Neural cell (in vitro differentiated cells): Measurements from ENCODE around the gene FUT8. TPM values are rescaled to one million over a fixed set of nuclear protein-coding genes. Genes with fewer than 3 reads are reported as not detected.

Experiments
- H2AFZ ChIP-seq: fragments of 200-600, 300-800 bp; sonication (generic), shearing (Covaris generic); 2 replicates; pipeline ENCODE4 v1.6.0; 2014; ENCODE audit warnings: low read depth, mild to moderate bottlenecking, antibody characterized with exemption, low read length, moderate library complexity
- H3F3A ChIP-seq: fragments of 200-600 bp; shearing (Covaris generic); 2 replicates; pipeline ENCODE4 v1.6.1; 2016; ENCODE audit warnings: mild to moderate bottlenecking, moderate library complexity, mixed read lengths, antibody characterized with exemption, low read length; ENCODE audit not compliant: insufficient read depth, poor library complexity, severe bottlenecking
- H3K27ac ChIP-seq: fragments of 200-600, 300-800 bp; sonication (generic), shearing (Covaris generic); 2 replicates; pipeline ENCODE4 v1.5.1; 2014; ENCODE audit warnings: mild to moderate bottlenecking, low read length, moderate library complexity
- H3K27me3 ChIP-seq: fragments of 300-800, 200-600 bp; sonication (generic), shearing (Covaris generic); 2 replicates; pipeline ENCODE4 v1.6.0; 2014; ENCODE audit warnings: mild to moderate bottlenecking, low read depth, low read length, moderate library complexity; ENCODE audit not compliant: insufficient read depth
- H3K36me3 ChIP-seq: fragments of 300-800, 200-600 bp; sonication (generic), shearing (Covaris generic); 2 replicates; pipeline ENCODE4 v1.5.1; 2014; ENCODE audit warnings: mild to moderate bottlenecking, antibody characterized with exemption, low read length, moderate library complexity; ENCODE audit not compliant: insufficient read depth
- H3K4me2 ChIP-seq: fragments of 300-800, 200-600 bp; sonication (generic), shearing (Covaris generic); 2 replicates; pipeline ENCODE4 v1.6.0; 2014; ENCODE audit warnings: mild to moderate bottlenecking, low read length
- H3K4me3 ChIP-seq: fragments of 300-800, 200-600 bp; sonication (generic), shearing (Covaris generic); 2 replicates; pipeline ENCODE4 v1.5.1; 2014; ENCODE audit warnings: mild to moderate bottlenecking, low read length, moderate library complexity
- H3K79me2 ChIP-seq: fragments of 200-600 bp; shearing (Covaris generic); replicated peaks from 2 replicates; pipeline ENCODE4 v1.6.0; 2014; ENCODE audit warnings: mild to moderate bottlenecking, low read length, moderate library complexity; ENCODE audit not compliant: insufficient read depth
- H3K9ac ChIP-seq: fragments of 300-800, 200-600 bp; sonication (generic), shearing (Covaris generic); 2 replicates; pipeline ENCODE4 v1.6.1; 2016; ENCODE audit warnings: mild to moderate bottlenecking, low read length, mixed read lengths
- H3K9me2 ChIP-seq: fragments of 200-600 bp; shearing (Covaris generic); 2 replicates; pipeline ENCODE4 v1.6.1; 2016; ENCODE audit warnings: mild to moderate bottlenecking, low read length, mixed read lengths; ENCODE audit not compliant: insufficient read depth
- H3K9me3 ChIP-seq: fragments of 200-600, 300-800 bp; sonication (generic), shearing (Covaris generic); 2 replicates; pipeline ENCODE4 v1.6.1; 2016; ENCODE audit warnings: mild to moderate bottlenecking, mixed run types, low read length, moderate library complexity, mixed read lengths
- H4K20me1 ChIP-seq: fragments of 200-600 bp; shearing (Covaris generic); 2 replicates; pipeline ENCODE4 v1.6.1; 2016; ENCODE audit warnings: mild to moderate bottlenecking, mixed run types; ENCODE audit not compliant: insufficient read depth
- EP300 ChIP-seq: fragments of 450-650 bp; conservative IDR thresholded peaks from 2 replicates; pipeline ENCODE4 v1.6.1; 2014; ENCODE audit warnings: antibody characterized with exemption, mild to moderate bottlenecking, moderate library complexity; ENCODE audit not compliant: poor library complexity, severe bottlenecking
- EZH2 ChIP-seq: fragments of 200-600, 300-800 bp; shearing (Covaris generic), sonication (generic); IDR thresholded peaks from 2 replicates; pipeline ENCODE4 v1.6.1; 2014; ENCODE audit warnings: antibody characterized with exemption, low read length, borderline replicate concordance, mild to moderate bottlenecking; ENCODE audit not compliant: insufficient read depth, poor library complexity, severe bottlenecking
- MXI1 ChIP-seq: fragments of 450-650 bp; conservative IDR thresholded peaks from 2 replicates; pipeline ENCODE4 v1.6.1; 2014; ENCODE audit warnings: antibody characterized with exemption, mild to moderate bottlenecking; ENCODE audit not compliant: poor library complexity, severe bottlenecking
- POLR2AphosphoS5 ChIP-seq: IDR thresholded peaks from 2 replicates; pipeline ENCODE4 v1.6.1; 2012
- RAD21 ChIP-seq: fragments of 450-650 bp; conservative IDR thresholded peaks from 2 replicates; pipeline ENCODE4 v1.6.1; 2014; ENCODE audit warnings: antibody characterized with exemption, mild to moderate bottlenecking, moderate library complexity
- SMC3 ChIP-seq: fragments of 450-650 bp; conservative IDR thresholded peaks from 2 replicates; pipeline ENCODE4 v1.6.1; 2014; ENCODE audit warnings: antibody characterized with exemption, mild to moderate bottlenecking, moderate library complexity; ENCODE audit not compliant: poor library complexity
- TAF1 ChIP-seq: IDR thresholded peaks from 2 replicates; pipeline ENCODE4 v1.6.1; 2012; ENCODE audit warnings: low read depth
- polyA plus RNA-seq: library from polyadenylated mRNA; depleted of rRNA; stranded (reverse); fragments of >200 nt; gene quantifications from 2 replicates; pipeline ENCODE4 v1.2.3, GENCODE V29; 2014
- TF ChIP-seq, protein P1 (sequence below): IDR thresholded peaks from 2 replicates; pipeline ENCODE4 v1.6.1; 2012; ENCODE audit warnings: borderline replicate concordance
- TF ChIP-seq, protein P2 (sequence below): fragments of 450-650 bp; IDR thresholded peaks from 2 replicates; pipeline ENCODE4 v1.5.1; 2014; ENCODE audit warnings: antibody characterized with exemption, mild to moderate bottlenecking, moderate library complexity; ENCODE audit not compliant: poor library complexity, severe bottlenecking

The FUT8 gene
- polyA plus RNA-seq, 1 donor from 2014 or later = 72.8 TPM

- H3K9me3 ChIP-seq = no peaks in the 10 kb centered on the region
- no peaks in the 10 kb centered on the region for H3K9me2 ChIP-seq
- no peaks in the 10 kb centered on the region for H3K36me3 ChIP-seq
- H3K79me2 ChIP-seq = no peaks in the 10 kb centered on the region
- H3F3A ChIP-seq = no peaks in the 10 kb centered on the region
- H2AFZ ChIP-seq = no peak overlapping the region
- no peaks in the 10 kb centered on the region for H4K20me1 ChIP-seq
- H3K9ac ChIP-seq = no peak overlapping the region
- no peak overlapping the region for H3K4me2 ChIP-seq
- H3K27me3 ChIP-seq = no peaks in the 10 kb centered on the region
- H3K27ac ChIP-seq = no peak overlapping the region
- H3K4me3 ChIP-seq = no peak overlapping the region
- TF ChIP-seq MXI1 = no peak
- TF ChIP-seq EP300 = no peak
- no peak for TF ChIP-seq RAD21
- TF ChIP-seq EZH2 = no peak
Observed at GRCh38 chr14:65745396-65746190, 333.1 kb downstream of the FUT8 start.

DNA sequence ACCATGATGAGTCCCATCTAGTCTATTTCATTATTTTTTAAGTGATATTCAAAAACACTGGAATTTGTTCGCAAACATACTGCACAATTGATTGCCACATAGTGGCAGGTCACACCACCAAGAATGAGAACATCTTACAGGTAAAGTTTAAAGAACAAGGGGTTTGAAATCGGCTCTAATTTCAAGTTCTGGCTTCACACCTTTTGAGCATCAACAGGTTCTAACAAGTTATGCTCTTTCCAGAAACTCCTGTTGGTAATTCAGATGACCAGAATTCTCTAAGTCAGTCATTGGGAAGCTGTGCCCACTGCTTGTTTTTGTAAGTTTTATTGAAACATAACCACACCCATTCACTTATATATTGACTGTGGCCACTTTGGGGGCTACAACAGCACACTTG is 336.3 kb downstream of the FUT8 start:
- Histone ChIP-seq H3K79me2 (no peaks in the 10 kb centered on the region), H3K27ac (no peak overlapping the region), H3K4me2 (no peak overlapping the region), H3K4me3 (no peak overlapping the region), H2AFZ (no peak overlapping the region), H3K27me3 (no peaks in the 10 kb centered on the region), H3K9me2 (no peaks in the 10 kb centered on the region), H3K9ac (no peak overlapping the region), H4K20me1 (no peaks in the 10 kb centered on the region), H3K9me3 (no peaks in the 10 kb centered on the region), H3K36me3 (no peaks in the 10 kb centered on the region), H3F3A (no peaks in the 10 kb centered on the region)
- TF ChIP-seq EZH2 = no peak
- TF ChIP-seq RAD21 = no peak
- no peak for TF ChIP-seq TAF1
- TF ChIP-seq, protein P1, sequence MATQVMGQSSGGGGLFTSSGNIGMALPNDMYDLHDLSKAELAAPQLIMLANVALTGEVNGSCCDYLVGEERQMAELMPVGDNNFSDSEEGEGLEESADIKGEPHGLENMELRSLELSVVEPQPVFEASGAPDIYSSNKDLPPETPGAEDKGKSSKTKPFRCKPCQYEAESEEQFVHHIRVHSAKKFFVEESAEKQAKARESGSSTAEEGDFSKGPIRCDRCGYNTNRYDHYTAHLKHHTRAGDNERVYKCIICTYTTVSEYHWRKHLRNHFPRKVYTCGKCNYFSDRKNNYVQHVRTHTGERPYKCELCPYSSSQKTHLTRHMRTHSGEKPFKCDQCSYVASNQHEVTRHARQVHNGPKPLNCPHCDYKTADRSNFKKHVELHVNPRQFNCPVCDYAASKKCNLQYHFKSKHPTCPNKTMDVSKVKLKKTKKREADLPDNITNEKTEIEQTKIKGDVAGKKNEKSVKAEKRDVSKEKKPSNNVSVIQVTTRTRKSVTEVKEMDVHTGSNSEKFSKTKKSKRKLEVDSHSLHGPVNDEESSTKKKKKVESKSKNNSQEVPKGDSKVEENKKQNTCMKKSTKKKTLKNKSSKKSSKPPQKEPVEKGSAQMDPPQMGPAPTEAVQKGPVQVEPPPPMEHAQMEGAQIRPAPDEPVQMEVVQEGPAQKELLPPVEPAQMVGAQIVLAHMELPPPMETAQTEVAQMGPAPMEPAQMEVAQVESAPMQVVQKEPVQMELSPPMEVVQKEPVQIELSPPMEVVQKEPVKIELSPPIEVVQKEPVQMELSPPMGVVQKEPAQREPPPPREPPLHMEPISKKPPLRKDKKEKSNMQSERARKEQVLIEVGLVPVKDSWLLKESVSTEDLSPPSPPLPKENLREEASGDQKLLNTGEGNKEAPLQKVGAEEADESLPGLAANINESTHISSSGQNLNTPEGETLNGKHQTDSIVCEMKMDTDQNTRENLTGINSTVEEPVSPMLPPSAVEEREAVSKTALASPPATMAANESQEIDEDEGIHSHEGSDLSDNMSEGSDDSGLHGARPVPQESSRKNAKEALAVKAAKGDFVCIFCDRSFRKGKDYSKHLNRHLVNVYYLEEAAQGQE = no peak

- Histone ChIP-seq H3K27me3 (no peaks in the 10 kb centered on the region), H3K9me2 (no peaks in the 10 kb centered on the region), H3K9ac (no peak overlapping the region), H3K4me3 (no peak overlapping the region), H4K20me1 (no peaks in the 10 kb centered on the region), H3K36me3 (no peaks in the 10 kb centered on the region), H3K9me3 (no peaks in the 10 kb centered on the region), H3K79me2 (no peaks in the 10 kb centered on the region), H3F3A (no peaks in the 10 kb centered on the region), H2AFZ (no peak overlapping the region), H3K27ac (no peak overlapping the region), H3K4me2 (no peak overlapping the region)
- no peak for TF ChIP-seq POLR2AphosphoS5
- TF ChIP-seq TAF1 = no peak
- TF ChIP-seq RAD21 = no peak
- TF ChIP-seq SMC3 = no peak
- no peak for TF ChIP-seq MXI1
- TF ChIP-seq EP300 = no peak
- TF ChIP-seq, protein P1 = no peak
- no peak for TF ChIP-seq EZH2
- TF ChIP-seq, protein P2, sequence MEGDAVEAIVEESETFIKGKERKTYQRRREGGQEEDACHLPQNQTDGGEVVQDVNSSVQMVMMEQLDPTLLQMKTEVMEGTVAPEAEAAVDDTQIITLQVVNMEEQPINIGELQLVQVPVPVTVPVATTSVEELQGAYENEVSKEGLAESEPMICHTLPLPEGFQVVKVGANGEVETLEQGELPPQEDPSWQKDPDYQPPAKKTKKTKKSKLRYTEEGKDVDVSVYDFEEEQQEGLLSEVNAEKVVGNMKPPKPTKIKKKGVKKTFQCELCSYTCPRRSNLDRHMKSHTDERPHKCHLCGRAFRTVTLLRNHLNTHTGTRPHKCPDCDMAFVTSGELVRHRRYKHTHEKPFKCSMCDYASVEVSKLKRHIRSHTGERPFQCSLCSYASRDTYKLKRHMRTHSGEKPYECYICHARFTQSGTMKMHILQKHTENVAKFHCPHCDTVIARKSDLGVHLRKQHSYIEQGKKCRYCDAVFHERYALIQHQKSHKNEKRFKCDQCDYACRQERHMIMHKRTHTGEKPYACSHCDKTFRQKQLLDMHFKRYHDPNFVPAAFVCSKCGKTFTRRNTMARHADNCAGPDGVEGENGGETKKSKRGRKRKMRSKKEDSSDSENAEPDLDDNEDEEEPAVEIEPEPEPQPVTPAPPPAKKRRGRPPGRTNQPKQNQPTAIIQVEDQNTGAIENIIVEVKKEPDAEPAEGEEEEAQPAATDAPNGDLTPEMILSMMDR = no peak
Observed at GRCh38 chr14:65749287-65749686, 336.8 kb downstream of the FUT8 start.
